ENCODE data around the gene MRFAP1L1. TPM values are rescaled to one million over a fixed set of nuclear protein-coding genes. Genes with fewer than 3 reads are reported as not detected.

Gene MRFAP1L1
- total RNA-seq, 1 experiment from 2014 or later = 92.5 TPM

DNA sequence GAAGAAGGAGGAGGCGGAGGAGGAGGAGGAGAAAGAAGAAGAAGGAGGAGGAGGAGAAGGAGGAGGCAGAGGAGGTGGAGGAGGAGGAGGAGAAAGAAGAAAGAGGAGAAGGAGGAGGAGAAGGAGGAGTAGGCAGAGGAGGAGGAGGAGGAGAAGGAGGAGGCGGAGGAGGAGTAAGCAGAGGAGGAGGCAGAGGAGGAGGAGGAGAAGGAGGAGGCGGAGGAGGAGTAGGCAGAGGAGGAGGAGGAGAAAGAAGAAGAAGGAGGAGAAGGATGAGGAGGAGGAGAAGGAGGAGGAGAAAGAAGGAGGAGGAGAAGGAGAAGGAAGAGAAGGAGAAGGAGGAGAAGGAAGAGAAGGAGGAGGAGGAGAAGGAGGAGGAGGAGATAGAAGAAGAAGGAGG, 49.2 kb downstream of the MRFAP1L1 start:
- DNase-seq (ENCODE audit: low read depth) = no peak

DNA sequence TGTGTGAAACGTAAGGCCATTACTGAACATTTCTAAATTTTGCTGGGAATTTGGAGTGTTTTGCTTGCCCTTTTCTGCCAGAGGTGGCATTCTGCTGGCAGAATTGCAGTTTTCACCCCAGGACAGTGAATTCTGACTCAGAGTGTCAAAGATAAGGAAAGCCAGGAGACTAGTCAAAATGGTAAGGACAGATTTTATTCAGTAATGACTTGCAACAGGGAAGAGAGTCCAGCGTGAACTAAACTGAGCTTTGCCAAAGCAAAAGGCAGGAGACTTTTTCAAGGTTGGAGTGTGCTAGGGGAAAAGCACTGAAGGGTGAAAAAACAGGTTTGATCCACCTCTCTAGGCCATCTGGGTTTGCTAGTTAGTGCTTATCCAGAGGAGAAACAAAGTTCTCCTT, 49.8 kb downstream of the MRFAP1L1 start:
- DNase-seq (ENCODE audit: low read depth) = no peak

- DNase-seq (ENCODE audit: low read depth) = peak; percentile 41
Observed at GRCh38 chr4:6658597-6659075, 51.0 kb downstream of the MRFAP1L1 start.

- no peak for DNase-seq (ENCODE audit: low read depth)
Observed at GRCh38 chr4:6658209-6658595, 51.5 kb downstream of the MRFAP1L1 start.

Other genes starting within 250 kb of the MRFAP1L1 start
- gene PPP2R2C, start 237.3 kb downstream of the MRFAP1L1 start, total RNA-seq (2014; rRNA removed; shearing (Covaris generic)) = 0.86 and 1.0 TPM in 2 replicates
- 5.8 and 6.7 TPM in 2 replicates for gene MAN2B2, start 134.7 kb downstream of the MRFAP1L1 start, total RNA-seq (2014; rRNA removed; shearing (Covaris generic))
- gene MRFAP1, start 69.2 kb downstream of the MRFAP1L1 start, total RNA-seq (2014; rRNA removed; shearing (Covaris generic)) = 106 and 129 TPM in 2 replicates
- not detected in 2 replicates for gene S100P, start 16.0 kb downstream of the MRFAP1L1 start, total RNA-seq (2014; rRNA removed; shearing (Covaris generic))
- 17.2 and 24.2 TPM in 2 replicates for gene BLOC1S4, start 6.3 kb upstream of the MRFAP1L1 start, total RNA-seq (2014; rRNA removed; shearing (Covaris generic))
- gene KIAA0232, start 72.9 kb upstream of the MRFAP1L1 start, total RNA-seq (2014; rRNA removed; shearing (Covaris generic)) = 9.0 TPM in 2 replicates
- 37.0 and 39.5 TPM in 2 replicates for gene TBC1D14, start 200.0 kb upstream of the MRFAP1L1 start, total RNA-seq (2014; rRNA removed; shearing (Covaris generic))